ENCODE data around the gene ETV1. TPM values are rescaled to one million over a fixed set of nuclear protein-coding genes. Genes with fewer than 3 reads are reported as not detected.

The ETV1 gene
- total RNA-seq, 1 experiment from 2014 or later: 68.5 TPM

GRCh38 chr7:13952921-13953320, 36.5 kb downstream of the ETV1 start:
- H3K4me2 ChIP-seq (ENCODE audit: insufficient read depth, insufficient read length, low read length): no peak overlapping the region
- H3K9ac ChIP-seq (ENCODE audit: extremely low read depth, insufficient read length, low read length): no peak overlapping the region
- H3K4ac ChIP-seq (ENCODE audit: low read depth, low read length): no peak overlapping the region
- TF ChIP-seq CTCF (conservative IDR thresholded peaks at IDR 0.05): no peak
- no peaks in the 10 kb centered on the region for H3K9me3 Mint-ChIP-seq
- no peak overlapping the region for H3K23ac ChIP-seq (ENCODE audit: insufficient read length, low read depth, low read length)
- H3T11ph ChIP-seq (ENCODE audit: low read length): no peak overlapping the region
- no peaks in the 10 kb centered on the region for H3K23me2 ChIP-seq (ENCODE audit: insufficient read length, low read depth, low read length, poor library complexity, severe bottlenecking)
- no peaks in the 10 kb centered on the region for H3K27me3 Mint-ChIP-seq (ENCODE audit: low read depth)
- H2AFZ ChIP-seq (ENCODE audit: low read length): no peak overlapping the region
- H3K27me3 ChIP-seq (ENCODE audit: insufficient read depth, low read length): no peaks in the 10 kb centered on the region
- no peak overlapping the region for H4K8ac ChIP-seq (replicated peaks; ENCODE audit: insufficient read length, low read depth, low read length)
- no peak overlapping the region for H4K91ac ChIP-seq (ENCODE audit: insufficient read length, low read depth, low read length)
- H2BK15ac ChIP-seq (ENCODE audit: low read depth, low read length): no peak overlapping the region
- H3K4me1 ChIP-seq (ENCODE audit: insufficient read depth, low read length): peaks cover 4% of the 10 kb centered on the region; the same call in 1 of the 2 replicates
- no peak for DNase-seq
- no peak overlapping the region for H2BK120ac ChIP-seq (ENCODE audit: low read depth, low read length, poor library complexity, severe bottlenecking)
- H2AK5ac ChIP-seq (ENCODE audit: insufficient read length, low read length): no peak overlapping the region
- H2BK20ac ChIP-seq (ENCODE audit: low read depth, low read length, poor library complexity, severe bottlenecking): no peak overlapping the region
- WGBS (ENCODE audit: extremely low coverage, insufficient read length, low lambda C conversion rate): no CpG with 5 or more reads among the region's 2 CpGs
- H3K79me2 ChIP-seq (ENCODE audit: insufficient read depth, low read length): no peaks in the 10 kb centered on the region
- no peak overlapping the region for H3K18ac ChIP-seq (ENCODE audit: insufficient read length, low read depth, low read length)
- no peak overlapping the region for H2BK5ac ChIP-seq (ENCODE audit: insufficient read length, low read length)
- peaks cover 22 to 28% of the 10 kb centered on the region in 2 experiments for H3K4me1 Mint-ChIP-seq
- H4K20me1 ChIP-seq (ENCODE audit: control insufficient read depth, insufficient read depth, insufficient read length): no peaks in the 10 kb centered on the region
- H3K27ac ChIP-seq (ENCODE audit: insufficient read length, low read depth, low read length): no peak overlapping the region
- no peak overlapping the region for H3K4me3 Mint-ChIP-seq
- no peak overlapping the region for H4K5ac ChIP-seq (ENCODE audit: insufficient read length, low read depth, low read length)
- no peak overlapping the region for H2BK12ac ChIP-seq (ENCODE audit: insufficient read length, low read depth, low read length)
- H3K14ac ChIP-seq (ENCODE audit: insufficient read depth, low read length): no peak overlapping the region
- no peaks in the 10 kb centered on the region for H3K79me1 ChIP-seq (ENCODE audit: insufficient read depth, low read depth, low read length, poor library complexity, severe bottlenecking)
- H3K56ac ChIP-seq (ENCODE audit: insufficient read length, low read depth, low read length): no peak overlapping the region
- H3K36me3 Mint-ChIP-seq (ENCODE audit: insufficient read depth in 1 of 3, low read depth in 3 of 3): no peaks in the 10 kb centered on the region; a peak in 2 of 7 replicates
- H3K9me3 ChIP-seq (ENCODE audit: control insufficient read depth, low read depth, low read length): no peaks in the 10 kb centered on the region
- H3K27ac Mint-ChIP-seq: peak overlapping the region in 2 of 3 experiments; percentile 37 to 66; a peak in 2 of 7 replicates
